Sigmoid colon (tissue), 4 donors: ENCODE results near the gene NDRG2.
A peak's percentile ranks its signal among the peaks of the same experiment; 100 is the strongest.

Experiments
- CTCF ChIP-seq, 4 experiments: fragments of 450-650 bp in 3 of 4; fragments of 200-600 bp in 1 of 4; IDR thresholded peaks; one replicate each; pipeline ENCODE4 v1.5.1; 2016 to 2019; ENCODE audit warnings: antibody characterized with exemption in 4 of 4, mild to moderate bottlenecking in 3 of 4, moderate library complexity in 2 of 4
- EP300 ChIP-seq, 4 donors: sonication (generic); formaldehyde crosslinking; IDR thresholded peaks; one replicate each; pipeline ENCODE4 v1.6.1; 2017; ENCODE audit warnings: antibody characterized with exemption in 4 of 4
- POLR2A ChIP-seq, 2 donors: fragments of 450-650 bp; IDR thresholded peaks; one replicate each; pipeline ENCODE4 v1.6.1; 2016; ENCODE audit warnings: antibody characterized with exemption in 2 of 2, mild to moderate bottlenecking in 2 of 2, moderate library complexity in 2 of 2

GRCh38 chr14:21024585-21025370, at the start of gene NDRG2:
- TF ChIP-seq CTCF (IDR thresholded peaks at IDR 0.05) (no peak), POLR2A (IDR thresholded peaks at IDR 0.05) (peak in 1 of 2 donors; percentile 35), EP300 (IDR thresholded peaks at IDR 0.05) (no peak)
